ENCODE data around the gene OSBPL5. TPM values are rescaled to one million over a fixed set of nuclear protein-coding genes. Genes with fewer than 3 reads are reported as not detected.

The OSBPL5 gene
- total RNA-seq, 4 donors from 2014 or later, result 37.3 to 211 (median 105) TPM

DNA sequence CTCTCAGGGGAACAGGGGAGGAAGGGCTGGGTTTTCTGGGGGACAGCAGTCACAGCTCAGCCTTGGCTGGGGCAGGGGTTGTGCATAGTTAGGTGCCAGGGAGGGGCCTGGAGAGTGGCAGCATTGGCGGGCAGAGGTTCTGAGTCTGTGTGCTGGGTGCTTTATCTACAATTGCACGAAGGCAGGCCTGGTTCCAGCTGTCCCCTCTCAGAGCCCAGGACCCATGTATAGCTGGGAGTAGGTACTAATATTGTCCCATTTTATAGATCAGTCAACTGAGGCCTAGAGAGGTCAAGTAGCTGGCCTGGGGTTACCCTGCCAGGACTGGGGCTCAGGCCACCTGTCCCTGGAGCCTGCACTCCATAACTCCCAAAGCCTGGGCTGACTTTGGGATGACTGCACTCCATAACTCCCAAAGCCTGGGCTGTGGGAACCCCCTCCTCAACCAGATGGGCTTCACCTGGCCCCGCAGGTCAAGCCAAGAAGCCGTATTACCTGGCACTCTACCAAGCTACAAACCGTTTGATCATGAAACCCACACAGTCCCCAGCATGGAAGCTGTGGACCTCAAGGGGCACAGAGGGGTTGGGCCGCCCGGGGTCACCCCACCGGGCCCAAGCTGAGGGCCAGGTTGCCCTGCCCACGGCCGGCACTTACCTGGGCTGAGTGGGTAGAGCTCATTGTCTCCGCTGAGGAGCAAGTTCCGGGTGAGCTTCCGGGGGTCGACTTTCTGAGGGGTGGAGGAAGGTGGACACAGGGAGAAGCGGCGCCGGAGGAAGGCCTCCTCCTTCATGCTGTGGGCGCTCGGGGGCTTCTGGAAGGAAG, 36.5 kb downstream of the OSBPL5 start:
- in situ Hi-C loops (cut with MboI; ENCODE audit: low pct_ligation_motif_present in 1 of 4, low pct_unique_long_range_greater_than_20kb in 1 of 4, low sequenced_read_pairs in 3 of 4) (no loop called here), intact Hi-C loops (cut with DNase I; ENCODE audit: low total_unique reads) (no loop called here)
- no peaks in the 10 kb centered on the region for H3K9me3 ChIP-seq
- peaks cover 17 to 36% (median 25%) of the 10 kb centered on the region in 4 donors for H3K4me1 ChIP-seq
- no peaks in the 10 kb centered on the region for H3K36me3 ChIP-seq
- 88% methylated on average over 19 of the region's 19 CpGs; no CpG with 5 or more reads in 1 of the 2 donors for WGBS, 2 donors (ENCODE audit: low coverage in 1 of 2)
- no peak overlapping the region for H3K27ac ChIP-seq
- TF ChIP-seq, protein P1, sequence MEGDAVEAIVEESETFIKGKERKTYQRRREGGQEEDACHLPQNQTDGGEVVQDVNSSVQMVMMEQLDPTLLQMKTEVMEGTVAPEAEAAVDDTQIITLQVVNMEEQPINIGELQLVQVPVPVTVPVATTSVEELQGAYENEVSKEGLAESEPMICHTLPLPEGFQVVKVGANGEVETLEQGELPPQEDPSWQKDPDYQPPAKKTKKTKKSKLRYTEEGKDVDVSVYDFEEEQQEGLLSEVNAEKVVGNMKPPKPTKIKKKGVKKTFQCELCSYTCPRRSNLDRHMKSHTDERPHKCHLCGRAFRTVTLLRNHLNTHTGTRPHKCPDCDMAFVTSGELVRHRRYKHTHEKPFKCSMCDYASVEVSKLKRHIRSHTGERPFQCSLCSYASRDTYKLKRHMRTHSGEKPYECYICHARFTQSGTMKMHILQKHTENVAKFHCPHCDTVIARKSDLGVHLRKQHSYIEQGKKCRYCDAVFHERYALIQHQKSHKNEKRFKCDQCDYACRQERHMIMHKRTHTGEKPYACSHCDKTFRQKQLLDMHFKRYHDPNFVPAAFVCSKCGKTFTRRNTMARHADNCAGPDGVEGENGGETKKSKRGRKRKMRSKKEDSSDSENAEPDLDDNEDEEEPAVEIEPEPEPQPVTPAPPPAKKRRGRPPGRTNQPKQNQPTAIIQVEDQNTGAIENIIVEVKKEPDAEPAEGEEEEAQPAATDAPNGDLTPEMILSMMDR (IDR thresholded peaks at IDR 0.05), result no peak
- TF ChIP-seq POLR2A (IDR thresholded peaks at IDR 0.05) (no peak), EP300 (IDR thresholded peaks at IDR 0.05; ENCODE audit: low read depth) (no peak), POLR2AphosphoS5 (IDR thresholded peaks at IDR 0.05) (no peak)
- no peak for DNase-seq
- H3K4me3 ChIP-seq, result no peak overlapping the region
- no peaks in the 10 kb centered on the region for H3K27me3 ChIP-seq

DNA sequence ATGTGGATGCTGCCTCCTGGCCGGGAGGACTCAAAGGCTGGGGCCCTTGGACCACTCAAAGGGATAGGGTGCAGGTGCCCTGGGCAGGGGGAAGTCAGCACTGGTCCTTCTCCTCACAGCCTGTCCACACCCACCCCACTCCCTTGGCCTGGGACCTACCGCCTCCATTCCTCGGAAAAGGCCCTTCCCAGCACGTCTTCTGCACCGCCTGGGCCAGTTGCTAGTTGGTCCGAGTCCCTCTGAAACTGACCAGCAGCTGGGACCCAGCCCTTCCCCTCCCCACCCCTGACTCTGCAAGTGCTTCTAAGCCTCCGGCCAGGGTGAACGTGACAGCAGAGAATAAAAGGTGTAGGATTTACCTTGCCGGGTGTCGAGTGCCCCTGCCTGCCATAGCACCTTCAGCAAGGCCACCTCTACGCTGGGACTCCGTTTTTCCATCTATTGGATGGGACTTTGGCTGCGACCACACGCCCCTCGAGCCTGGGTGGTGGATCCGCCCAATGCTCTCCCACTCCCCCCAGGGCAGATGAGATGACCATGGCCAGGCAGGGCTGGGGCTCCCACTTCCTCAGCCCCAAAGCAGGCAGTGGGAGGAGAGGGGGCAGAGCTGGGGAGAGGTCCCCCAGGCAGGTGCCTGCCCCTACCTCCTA, 37.3 kb downstream of the OSBPL5 start:
- Histone ChIP-seq H3K27me3 (no peaks in the 10 kb centered on the region), H3K4me3 (no peak overlapping the region), H3K27ac (peak overlapping the region in 3 of 4 donors; percentile 78 to 83 (median 80)), H3K9me3 (no peaks in the 10 kb centered on the region), H3K36me3 (no peaks in the 10 kb centered on the region), H3K4me1 (peaks cover 19 to 44% (median 32%) of the 10 kb centered on the region in 4 donors)
- WGBS, 2 donors (ENCODE audit: low coverage in 1 of 2), result 89% methylated on average over 16 of the region's 16 CpGs; no CpG with 5 or more reads in 1 of the 2 donors
- in situ Hi-C loops (cut with MboI; ENCODE audit: low pct_ligation_motif_present in 1 of 4, low pct_unique_long_range_greater_than_20kb in 1 of 4, low sequenced_read_pairs in 3 of 4), result no loop called here
- no peak for DNase-seq
- TF ChIP-seq, protein P1 (IDR thresholded peaks at IDR 0.05), result no peak
- TF ChIP-seq POLR2A (IDR thresholded peaks at IDR 0.05) (no peak), POLR2AphosphoS5 (IDR thresholded peaks at IDR 0.05) (no peak)
- intact Hi-C loops (cut with DNase I; ENCODE audit: low total_unique reads), result no loop called here

DNA sequence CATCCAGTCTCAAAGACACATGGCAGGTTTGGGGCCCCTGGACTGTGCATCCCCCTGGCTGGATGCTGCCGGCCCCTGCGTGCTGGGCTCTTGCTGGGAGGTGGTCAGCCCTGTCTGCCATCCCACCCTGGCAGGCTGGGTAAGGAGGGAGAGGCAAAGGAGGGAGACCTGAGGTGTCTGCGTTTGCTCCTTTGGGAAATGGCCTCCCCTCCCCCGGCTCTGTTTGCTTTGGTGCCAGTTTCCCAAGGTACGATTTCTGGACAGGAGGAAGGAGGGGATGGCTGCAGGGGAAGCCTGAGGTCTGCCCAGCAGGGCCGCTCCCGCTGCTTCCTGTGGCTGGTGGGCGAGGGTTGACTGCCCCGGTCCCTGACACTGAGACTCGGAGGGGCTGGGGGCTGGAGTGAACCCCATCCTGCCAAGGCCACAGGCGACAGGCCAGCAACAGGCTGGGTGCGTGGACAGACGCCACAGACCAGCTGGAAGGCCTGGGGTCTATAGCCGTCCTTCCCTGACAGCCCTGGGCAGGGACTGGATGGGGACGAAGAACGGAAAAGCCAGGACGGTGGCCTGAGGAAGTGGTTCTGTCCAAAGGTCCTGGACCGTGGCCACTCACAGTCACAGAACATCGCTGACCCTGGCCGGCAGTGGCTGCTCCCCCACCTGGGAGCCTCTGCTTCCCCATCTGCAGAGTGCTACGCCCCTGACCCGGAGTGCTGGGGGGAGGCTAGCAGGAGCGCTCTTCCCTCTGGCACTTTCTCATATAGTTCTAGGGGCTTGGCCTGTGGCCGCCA, 38.0 kb downstream of the OSBPL5 start:
- no peaks in the 10 kb centered on the region for H3K9me3 ChIP-seq
- 79 to 81% methylated on average over 3 to 21 of the region's 24 CpGs for WGBS, 2 donors (ENCODE audit: low coverage in 1 of 2)
- intact Hi-C loops (cut with DNase I; ENCODE audit: low total_unique reads) (no loop called here), in situ Hi-C loops (cut with MboI; ENCODE audit: low pct_ligation_motif_present in 1 of 4, low pct_unique_long_range_greater_than_20kb in 1 of 4, low sequenced_read_pairs in 3 of 4) (no loop called here)
- no peak for TF ChIP-seq POLR2AphosphoS5 (IDR thresholded peaks at IDR 0.05)
- TF ChIP-seq EP300 (IDR thresholded peaks at IDR 0.05; ENCODE audit: low read depth), result no peak
- TF ChIP-seq, protein P1 (IDR thresholded peaks at IDR 0.05), result no peak
- TF ChIP-seq POLR2A (IDR thresholded peaks at IDR 0.05), result no peak
- DNase-seq, result no peak
- H3K4me1 ChIP-seq, result peaks cover 19 to 47% (median 32%) of the 10 kb centered on the region in 4 donors
- no peak overlapping the region for H3K4me3 ChIP-seq
- H3K36me3 ChIP-seq, result no peaks in the 10 kb centered on the region
- no peaks in the 10 kb centered on the region for H3K27me3 ChIP-seq
- peak overlapping the region; percentile 68 to 83 (median 79) for H3K27ac ChIP-seq
